ENCODE results near the gene C1orf159.

C1orf159 gene

GRCh38 chr1:1130206-1131120, 14.6 kb upstream of the C1orf159 start:
- no peak for DNase-seq

DNA sequence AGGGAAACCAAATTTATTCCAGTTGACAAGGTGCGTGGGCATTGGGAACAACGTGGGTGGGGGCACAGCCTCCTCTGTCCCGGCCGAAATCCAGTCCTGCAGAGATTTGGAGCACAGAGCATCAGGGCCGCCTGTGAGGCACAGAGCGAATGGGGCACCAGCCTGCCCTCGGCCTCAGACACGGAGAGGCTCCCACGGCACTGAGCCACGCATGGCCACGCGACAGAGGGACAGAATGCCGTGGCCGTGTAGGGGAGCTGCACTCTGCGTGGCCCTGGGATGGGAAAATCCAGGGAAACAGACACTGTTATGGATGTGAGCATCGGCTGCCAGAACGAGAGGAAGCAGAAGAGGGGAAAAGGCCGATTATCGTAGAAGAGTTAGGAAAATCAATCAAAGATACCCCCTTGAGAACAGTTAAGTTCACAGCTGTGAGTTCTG, 13.5 kb upstream of the C1orf159 start:
- DNase-seq, result no peak

DNA sequence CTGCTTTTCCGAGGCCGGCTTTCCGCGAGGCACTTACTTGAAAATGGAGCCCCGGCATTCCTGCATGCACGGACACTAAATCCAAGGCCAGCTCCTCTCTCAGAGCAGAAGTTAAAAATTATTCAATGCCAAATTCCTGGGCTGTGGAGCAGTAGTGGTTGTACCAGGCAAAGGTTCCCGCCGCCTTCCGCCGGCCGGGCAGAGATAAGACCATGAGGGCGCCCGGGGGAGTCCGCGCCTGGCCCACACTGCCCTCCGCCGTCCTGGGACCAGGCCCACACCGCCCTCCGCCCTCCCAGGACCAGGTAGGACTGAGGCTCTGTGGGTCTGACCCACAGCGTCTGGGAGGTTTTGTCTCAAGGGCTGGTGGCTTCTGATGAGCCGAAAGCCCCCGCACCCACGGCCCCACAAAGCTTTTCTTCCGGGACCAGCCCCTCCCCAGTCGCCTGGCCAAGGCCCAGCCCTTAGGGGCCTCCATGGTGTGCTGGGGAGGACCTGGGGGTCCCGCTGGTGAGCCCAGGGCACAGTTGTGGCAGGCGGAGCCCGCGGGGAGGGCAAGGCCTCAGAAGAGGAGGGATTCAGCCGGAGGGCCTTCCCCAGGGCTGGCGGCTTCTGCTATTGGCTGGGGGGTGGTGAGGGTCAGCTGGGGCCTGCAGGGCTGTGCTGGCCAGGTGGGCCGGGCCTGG, 12.7 kb upstream of the C1orf159 start:
- DNase-seq, result no peak

DNA sequence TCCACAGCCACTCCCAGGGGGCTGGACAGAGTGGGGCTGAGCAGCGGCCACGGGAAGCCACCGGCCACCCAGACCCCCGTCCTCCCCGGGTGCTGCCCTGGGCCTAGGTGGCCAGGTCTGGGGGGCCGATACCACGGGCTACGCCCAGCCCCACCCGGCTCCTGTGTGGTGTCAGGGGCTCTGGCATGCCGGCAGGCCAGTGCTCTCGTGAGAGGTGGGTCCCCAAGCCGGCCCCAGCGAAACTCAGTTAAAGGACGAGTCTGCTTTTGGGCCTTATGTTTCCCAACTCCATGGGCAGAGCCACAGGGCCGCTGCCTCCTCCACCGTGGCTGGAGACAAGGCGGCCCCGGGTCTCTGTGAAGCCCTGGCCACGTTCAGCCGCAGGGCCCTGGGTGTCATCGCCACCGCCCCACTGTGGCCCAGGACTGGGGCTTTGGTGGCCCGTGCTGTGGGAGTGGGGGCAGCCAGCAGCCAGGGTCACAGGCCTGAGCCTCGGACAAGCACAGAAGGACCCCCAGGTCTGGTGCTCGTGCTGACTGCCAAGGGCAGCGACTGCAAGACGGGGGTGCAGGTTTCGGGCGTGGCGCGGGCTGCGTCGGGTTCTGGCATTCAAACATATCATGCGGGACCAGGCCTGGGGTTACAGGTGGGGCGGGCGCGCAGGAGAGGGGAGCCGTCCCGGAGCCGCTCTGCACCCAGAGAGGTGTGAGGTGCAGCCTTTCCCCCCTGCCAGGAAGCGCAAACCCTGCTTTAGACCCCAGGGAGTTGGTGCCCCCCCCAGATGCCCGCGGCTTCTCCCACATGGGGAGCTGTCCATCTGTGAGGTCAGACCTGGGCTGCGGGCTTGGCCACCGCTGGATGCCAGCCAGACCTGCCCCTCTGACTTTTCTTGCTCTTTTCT, 11.9 kb upstream of the C1orf159 start:
- no peak for DNase-seq

DNA sequence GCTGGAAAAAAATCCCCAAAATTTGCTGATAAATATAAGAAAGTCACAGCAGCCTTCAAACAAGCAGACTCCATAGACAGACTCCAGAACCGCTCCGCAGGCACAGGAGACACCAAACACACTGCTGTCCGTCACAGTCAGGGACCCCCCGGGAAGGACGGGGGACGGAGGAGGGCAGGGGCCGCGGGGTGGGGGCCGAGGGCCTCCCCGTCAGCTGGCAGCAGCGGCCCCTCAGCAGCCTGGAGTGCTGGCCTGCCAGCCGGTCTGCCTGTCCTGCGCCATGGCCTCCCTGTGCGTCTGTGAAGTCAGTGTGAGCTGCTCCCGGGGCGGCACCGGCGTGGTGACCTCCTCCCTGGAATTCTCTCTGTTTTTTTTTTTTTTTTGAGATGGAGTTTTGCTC, 10.1 kb upstream of the C1orf159 start:
- DNase-seq, result no peak

GRCh38 chr1:1124786-1125642, 9.1 kb upstream of the C1orf159 start:
- DNase-seq, result no peak

DNA sequence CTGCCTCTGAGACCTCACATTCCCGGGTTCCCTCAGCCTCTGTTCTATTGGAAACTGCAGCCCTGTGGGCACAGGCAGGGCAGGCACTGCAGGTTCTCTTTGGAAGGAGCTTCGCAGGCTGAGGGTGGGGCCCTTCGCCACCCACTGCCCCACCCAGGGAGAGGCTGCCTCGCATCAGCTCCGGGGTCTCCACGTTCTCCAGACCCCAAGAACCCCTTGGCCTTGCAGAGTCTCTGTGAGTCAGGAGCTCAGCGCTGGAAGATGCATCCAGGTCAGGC, 8.6 kb upstream of the C1orf159 start:
- no peak for DNase-seq

DNA sequence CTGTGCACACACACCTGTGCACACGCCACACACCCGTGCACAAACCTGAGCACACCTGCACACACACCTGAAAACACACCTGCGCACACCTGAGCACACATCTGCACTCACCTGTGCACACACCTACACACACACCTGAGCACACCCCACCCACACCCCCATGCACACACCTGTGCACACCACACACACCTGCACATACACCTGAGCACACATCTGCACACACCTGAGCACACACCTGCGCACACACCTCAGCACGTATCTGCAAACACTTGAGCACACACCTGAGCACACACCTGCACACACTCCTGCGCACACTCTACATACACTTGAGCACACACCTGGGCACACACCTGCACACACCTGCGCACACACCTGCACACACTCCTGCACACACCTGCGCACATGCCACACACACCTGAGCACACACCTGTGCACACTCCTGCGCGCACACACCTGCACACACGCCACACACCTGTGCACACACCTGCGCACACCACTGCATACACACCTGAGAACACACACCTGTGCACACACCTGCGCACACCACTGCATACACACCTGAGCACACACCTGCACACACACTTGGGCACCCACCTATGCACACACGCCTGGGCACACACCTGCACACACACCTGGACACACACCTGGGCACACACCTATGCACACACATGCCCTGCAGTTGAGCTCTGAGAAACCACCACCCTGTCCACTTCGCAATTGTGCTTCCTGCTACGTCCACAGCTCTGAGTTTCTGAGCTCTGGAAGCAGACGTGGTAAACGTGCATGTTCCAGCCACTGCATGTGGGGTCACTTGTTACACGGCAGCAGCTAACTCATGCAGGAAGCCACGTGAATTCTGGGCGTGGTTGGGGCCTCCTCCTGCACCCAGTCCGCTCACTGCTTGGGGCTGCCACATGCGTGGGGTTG, 8.0 kb upstream of the C1orf159 start:
- DNase-seq, result no peak

GRCh38 chr1:1122981-1123480, 7.1 kb upstream of the C1orf159 start:
- DNase-seq, result no peak

DNA sequence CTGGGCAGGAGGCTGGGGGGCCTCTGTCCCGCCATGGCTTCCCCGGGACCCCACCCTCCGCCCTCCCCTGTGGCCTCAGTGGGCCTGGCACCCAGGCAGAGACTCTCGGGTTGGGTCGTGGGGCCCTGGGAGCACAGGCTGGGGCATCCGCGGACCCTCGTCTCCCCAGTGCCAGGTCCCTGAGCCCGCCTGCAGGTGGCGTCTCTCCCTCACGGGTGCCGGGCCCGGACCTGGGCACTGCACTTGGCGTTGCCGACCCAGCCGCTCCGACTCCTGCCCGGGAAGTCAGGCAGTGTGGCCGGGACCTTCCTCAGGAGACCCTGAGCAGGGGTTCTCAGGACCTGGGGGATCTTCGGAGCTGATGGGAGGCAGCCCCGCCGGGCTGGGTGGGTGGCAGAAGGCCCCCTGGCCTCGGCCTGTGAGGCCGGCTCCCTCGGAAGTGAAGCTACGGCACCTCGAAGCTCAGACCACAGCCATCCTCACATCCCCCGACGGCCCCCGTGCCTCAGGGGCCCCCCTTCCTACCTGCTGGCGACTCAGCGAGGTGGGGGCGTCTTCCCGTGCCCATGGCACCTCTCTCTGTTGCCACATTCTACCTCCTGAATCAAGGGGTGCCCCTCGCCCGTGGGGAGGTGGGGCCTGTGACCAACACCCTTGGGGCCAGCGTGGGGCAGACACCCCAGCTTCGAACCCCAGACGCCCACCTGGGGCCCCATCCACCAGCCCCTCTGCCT, 6.4 kb upstream of the C1orf159 start:
- peak; percentile 68 to 76 (median 74) for DNase-seq

GRCh38 chr1:1121611-1122077, 5.8 kb upstream of the C1orf159 start:
- no peak for DNase-seq

DNA sequence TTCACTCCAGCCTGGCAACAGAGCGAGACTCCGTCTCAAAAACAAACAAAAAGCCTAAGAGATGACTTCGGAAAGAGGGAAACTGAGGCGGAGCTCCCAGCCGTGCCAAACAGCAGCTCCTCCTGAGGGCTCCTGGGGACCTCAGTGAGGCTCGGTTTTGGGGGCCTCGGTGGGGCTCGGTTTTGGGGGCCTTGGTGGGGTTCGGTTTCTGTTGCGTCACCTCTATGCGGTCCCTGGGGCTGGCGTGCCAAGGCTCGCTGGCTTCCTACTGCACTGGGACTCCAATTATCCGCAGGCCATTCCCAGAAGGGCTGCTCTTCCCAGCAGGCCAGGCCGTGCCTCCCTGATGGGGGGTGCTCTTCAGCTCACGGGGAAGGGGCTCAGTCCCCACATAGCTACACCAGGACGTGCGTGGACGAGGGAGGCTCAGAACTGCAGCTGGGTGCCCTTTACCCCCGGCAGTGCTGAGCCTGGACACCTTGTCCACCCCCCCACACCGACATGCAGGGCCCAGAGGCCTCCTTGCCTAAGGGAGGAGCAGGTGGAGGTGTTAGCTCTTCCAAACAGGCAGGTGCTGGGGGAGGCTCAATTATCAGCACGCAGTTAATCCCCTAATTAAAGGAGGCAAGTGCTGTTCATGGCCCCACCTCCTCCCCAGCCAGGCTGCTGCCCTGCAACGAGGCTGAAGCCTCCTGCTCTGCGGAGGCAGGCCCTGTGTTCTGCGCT, 5.1 kb upstream of the C1orf159 start:
- no peak for DNase-seq

DNA sequence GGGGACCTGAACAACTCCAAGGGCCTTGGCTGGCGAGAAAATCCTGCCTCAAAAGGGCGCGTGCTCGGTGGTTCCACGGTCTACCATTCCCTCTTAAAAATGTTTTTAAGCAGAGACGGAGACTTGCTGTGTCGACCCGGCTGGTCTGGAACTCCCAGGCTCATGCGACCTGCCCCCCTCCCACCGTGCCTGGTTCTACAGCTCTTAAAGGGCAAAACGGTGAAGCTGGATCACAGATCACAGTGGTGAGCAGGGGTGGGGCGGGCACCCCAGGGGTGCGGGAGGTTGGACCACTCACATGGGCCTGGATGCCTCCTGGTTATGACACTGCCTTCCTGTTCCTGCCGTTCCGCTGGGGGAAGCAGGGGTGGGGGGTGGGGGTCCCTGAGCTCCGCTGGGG, 4.2 kb upstream of the C1orf159 start:
- DNase-seq, result no peak

DNA sequence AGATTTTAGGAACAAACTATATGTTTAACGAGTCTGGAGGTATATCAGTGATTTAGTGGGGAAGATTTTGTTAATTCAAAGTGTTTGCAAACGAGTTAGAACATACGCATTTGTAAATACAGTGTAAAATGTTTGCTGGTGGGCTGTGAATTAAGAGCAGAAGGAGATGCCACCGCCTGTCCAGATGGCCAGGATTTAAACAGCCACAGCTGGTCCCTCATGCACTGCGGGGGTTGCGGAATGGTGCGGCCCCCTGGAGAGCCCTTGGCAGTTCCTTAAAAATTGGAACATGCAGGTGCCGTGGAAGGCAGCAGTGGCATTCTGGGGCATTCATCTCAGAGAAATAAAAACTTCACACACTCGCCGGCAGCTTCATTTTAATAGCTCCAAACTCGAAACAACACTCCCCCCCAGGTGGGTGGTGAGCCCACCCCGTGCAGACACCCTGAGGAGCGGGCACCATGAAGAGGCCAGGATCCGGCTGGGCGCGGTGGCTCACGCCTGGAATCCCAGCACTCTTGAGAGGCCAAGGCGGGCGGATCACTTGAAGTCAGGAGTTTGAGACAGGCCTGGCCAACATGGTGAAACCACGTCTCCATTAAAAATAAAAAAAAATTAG, 3.5 kb upstream of the C1orf159 start:
- DNase-seq, result no peak

GRCh38 chr1:1118876-1119220, 3.0 kb upstream of the C1orf159 start:
- DNase-seq, result no peak

DNA sequence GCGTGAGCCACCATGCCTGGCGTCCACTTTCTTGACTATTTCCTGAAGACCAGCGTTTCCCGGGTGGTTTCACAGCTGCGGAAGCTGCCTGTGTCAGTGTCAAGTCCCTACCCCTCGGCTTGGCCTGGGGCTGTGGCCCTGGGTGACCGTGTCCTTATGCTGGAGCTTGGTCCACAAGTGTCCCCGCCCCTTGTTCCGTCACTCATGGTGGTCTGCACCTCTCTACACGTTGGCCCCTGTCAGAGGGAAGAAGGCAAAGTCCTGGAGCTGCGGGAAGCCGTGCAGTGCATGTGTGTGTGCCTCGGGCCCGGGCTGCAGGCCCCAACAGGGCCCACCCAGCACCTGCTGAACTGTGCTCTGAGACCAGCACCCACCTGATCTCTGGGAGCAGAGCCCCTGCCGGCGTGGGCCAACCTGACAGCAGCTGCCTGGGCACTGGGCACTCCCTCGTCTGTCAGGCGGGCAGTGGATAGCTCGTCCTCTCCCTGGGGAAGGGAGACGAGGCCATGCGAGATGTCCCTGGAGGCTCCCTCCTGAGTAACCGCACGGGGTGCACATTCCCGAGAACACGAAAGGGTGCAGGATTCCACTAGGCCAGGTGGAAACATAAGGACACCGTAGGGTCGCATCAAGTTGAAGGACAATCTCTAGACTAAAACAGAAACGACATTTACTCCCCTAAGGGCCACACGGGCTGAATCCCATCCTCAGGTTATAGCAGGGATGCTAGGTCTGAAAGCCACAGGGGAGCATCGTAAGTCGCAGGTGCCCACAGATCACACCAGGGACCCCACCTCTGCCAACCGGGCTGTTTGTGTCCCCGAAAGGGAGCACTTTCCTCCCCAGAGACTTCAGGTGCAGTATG, 2.4 kb upstream of the C1orf159 start:
- no peak for DNase-seq

GRCh38 chr1:1117469-1117831, 1.6 kb upstream of the C1orf159 start:
- DNase-seq, result no peak
